ENCODE measurements around the gene ZRANB3. TPM values are rescaled to one million over a fixed set of nuclear protein-coding genes. Genes with fewer than 3 reads are reported as not detected.
A peak's percentile ranks its signal among the peaks of the same experiment; 100 is the strongest.

Gene ZRANB3
- total and polyA plus RNA-seq, 2 of the 13 experiments (the other 11 are each of a cell fraction or from before 2014, with no cell fraction given), result 5.8 to 25.2 TPM

GRCh38 chr2:135530313-135531230, at the start of gene ZRANB3 (continued):
- TF ChIP-seq PHF21A (CRISPR knock-in tag; IDR thresholded peaks at IDR 0.05), result peak; percentile 71; the same call in 1 of the 2 replicates
- TF ChIP-seq MED13 (CRISPR knock-in tag; IDR thresholded peaks at IDR 0.05), result peak; percentile 47; the same call in 1 of the 2 replicates
- TF ChIP-seq ZNF124 (CRISPR knock-in tag; IDR thresholded peaks at IDR 0.05), result peak; percentile 15; the same call in 1 of the 2 replicates
- TF ChIP-seq, protein P1, sequence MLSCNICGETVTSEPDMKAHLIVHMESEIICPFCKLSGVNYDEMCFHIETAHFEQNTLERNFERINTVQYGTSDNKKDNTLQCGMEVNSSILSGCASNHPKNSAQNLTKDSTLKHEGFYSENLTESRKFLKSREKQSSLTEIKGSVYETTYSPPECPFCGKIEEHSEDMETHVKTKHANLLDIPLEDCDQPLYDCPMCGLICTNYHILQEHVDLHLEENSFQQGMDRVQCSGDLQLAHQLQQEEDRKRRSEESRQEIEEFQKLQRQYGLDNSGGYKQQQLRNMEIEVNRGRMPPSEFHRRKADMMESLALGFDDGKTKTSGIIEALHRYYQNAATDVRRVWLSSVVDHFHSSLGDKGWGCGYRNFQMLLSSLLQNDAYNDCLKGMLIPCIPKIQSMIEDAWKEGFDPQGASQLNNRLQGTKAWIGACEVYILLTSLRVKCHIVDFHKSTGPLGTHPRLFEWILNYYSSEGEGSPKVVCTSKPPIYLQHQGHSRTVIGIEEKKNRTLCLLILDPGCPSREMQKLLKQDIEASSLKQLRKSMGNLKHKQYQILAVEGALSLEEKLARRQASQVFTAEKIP (CRISPR knock-in tag; IDR thresholded peaks at IDR 0.05; ENCODE audit: borderline replicate concordance), result no peak
- TF ChIP-seq, protein P2, sequence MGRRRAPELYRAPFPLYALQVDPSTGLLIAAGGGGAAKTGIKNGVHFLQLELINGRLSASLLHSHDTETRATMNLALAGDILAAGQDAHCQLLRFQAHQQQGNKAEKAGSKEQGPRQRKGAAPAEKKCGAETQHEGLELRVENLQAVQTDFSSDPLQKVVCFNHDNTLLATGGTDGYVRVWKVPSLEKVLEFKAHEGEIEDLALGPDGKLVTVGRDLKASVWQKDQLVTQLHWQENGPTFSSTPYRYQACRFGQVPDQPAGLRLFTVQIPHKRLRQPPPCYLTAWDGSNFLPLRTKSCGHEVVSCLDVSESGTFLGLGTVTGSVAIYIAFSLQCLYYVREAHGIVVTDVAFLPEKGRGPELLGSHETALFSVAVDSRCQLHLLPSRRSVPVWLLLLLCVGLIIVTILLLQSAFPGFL (CRISPR knock-in tag; IDR thresholded peaks at IDR 0.05), result no peak
- no peak for TF ChIP-seq EZH2 (conservative IDR thresholded peaks at IDR 0.05; ENCODE audit: low read depth, low read length)
- no peak for TF ChIP-seq EED (CRISPR knock-in tag; IDR thresholded peaks at IDR 0.05)
- TF ChIP-seq NCOA2 (CRISPR knock-in tag; IDR thresholded peaks at IDR 0.05), result peak; percentile 9; the same call in 1 of the 2 replicates
- TF ChIP-seq, protein P3, sequence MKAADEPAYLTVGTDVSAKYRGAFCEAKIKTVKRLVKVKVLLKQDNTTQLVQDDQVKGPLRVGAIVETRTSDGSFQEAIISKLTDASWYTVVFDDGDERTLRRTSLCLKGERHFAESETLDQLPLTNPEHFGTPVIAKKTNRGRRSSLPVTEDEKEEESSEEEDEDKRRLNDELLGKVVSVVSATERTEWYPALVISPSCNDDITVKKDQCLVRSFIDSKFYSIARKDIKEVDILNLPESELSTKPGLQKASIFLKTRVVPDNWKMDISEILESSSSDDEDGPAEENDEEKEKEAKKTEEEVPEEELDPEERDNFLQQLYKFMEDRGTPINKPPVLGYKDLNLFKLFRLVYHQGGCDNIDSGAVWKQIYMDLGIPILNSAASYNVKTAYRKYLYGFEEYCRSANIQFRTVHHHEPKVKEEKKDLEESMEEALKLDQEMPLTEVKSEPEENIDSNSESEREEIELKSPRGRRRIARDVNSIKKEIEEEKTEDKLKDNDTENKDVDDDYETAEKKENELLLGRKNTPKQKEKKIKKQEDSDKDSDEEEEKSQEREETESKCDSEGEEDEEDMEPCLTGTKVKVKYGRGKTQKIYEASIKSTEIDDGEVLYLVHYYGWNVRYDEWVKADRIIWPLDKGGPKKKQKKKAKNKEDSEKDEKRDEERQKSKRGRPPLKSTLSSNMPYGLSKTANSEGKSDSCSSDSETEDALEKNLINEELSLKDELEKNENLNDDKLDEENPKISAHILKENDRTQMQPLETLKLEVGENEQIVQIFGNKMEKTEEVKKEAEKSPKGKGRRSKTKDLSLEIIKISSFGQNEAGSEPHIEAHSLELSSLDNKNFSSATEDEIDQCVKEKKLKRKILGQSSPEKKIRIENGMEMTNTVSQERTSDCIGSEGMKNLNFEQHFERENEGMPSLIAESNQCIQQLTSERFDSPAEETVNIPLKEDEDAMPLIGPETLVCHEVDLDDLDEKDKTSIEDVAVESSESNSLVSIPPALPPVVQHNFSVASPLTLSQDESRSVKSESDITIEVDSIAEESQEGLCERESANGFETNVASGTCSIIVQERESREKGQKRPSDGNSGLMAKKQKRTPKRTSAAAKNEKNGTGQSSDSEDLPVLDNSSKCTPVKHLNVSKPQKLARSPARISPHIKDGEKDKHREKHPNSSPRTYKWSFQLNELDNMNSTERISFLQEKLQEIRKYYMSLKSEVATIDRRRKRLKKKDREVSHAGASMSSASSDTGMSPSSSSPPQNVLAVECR (CRISPR knock-in tag; IDR thresholded peaks at IDR 0.05; ENCODE audit: borderline replicate concordance), result peak; percentile 94
- peak; percentile 63 for TF ChIP-seq KLF12 (CRISPR knock-in tag; IDR thresholded peaks at IDR 0.05; ENCODE audit: borderline replicate concordance)
- TF ChIP-seq ZNF256 (CRISPR knock-in tag; conservative IDR thresholded peaks at IDR 0.05), result peak; percentile 39; the same call in 1 of the 2 replicates
- TF ChIP-seq ZNF44 (CRISPR knock-in tag; IDR thresholded peaks at IDR 0.05), result peak; percentile 35; the same call in 1 of the 2 replicates
- peak; percentile 59 for TF ChIP-seq MYC (CRISPR knock-in tag; IDR thresholded peaks at IDR 0.05; ENCODE audit: borderline replicate concordance)
- TF ChIP-seq, protein P4, sequence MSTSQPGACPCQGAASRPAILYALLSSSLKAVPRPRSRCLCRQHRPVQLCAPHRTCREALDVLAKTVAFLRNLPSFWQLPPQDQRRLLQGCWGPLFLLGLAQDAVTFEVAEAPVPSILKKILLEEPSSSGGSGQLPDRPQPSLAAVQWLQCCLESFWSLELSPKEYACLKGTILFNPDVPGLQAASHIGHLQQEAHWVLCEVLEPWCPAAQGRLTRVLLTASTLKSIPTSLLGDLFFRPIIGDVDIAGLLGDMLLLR (CRISPR knock-in tag; IDR thresholded peaks at IDR 0.05), result no peak
- TF ChIP-seq ZSCAN9 (CRISPR knock-in tag; IDR thresholded peaks at IDR 0.05; ENCODE audit: borderline replicate concordance), result peak; percentile 29; the same call in 1 of the 2 replicates
- TF ChIP-seq, protein P5, sequence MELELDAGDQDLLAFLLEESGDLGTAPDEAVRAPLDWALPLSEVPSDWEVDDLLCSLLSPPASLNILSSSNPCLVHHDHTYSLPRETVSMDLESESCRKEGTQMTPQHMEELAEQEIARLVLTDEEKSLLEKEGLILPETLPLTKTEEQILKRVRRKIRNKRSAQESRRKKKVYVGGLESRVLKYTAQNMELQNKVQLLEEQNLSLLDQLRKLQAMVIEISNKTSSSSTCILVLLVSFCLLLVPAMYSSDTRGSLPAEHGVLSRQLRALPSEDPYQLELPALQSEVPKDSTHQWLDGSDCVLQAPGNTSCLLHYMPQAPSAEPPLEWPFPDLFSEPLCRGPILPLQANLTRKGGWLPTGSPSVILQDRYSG (CRISPR knock-in tag; IDR thresholded peaks at IDR 0.05), result 0 out of 2 replicates have a peak, but pooled peaks have one; percentile 36
- TF ChIP-seq HIVEP1 (CRISPR knock-in tag; IDR thresholded peaks at IDR 0.05), result peak; percentile 10; the same call in 1 of the 2 replicates

Measured in HepG2 (cell line).